HG02884 (cell line): ENCODE measurements around the gene NPAS4.
"Not testable (repeated sequence)": the region's sequence is repeated elsewhere in the genome, so short reads cannot be mapped to it uniquely, and the experiment has no call there.

ENCODE experiments used
- ATAC-seq: cut with Tn5 transposase; IDR thresholded peaks from one replicate; pipeline ENCODE4 v1.9.1; 2021; ENCODE audit warnings: mild to moderate bottlenecking, moderate library complexity; ENCODE audit not compliant: unreplicated experiment

NPAS4 gene

DNA sequence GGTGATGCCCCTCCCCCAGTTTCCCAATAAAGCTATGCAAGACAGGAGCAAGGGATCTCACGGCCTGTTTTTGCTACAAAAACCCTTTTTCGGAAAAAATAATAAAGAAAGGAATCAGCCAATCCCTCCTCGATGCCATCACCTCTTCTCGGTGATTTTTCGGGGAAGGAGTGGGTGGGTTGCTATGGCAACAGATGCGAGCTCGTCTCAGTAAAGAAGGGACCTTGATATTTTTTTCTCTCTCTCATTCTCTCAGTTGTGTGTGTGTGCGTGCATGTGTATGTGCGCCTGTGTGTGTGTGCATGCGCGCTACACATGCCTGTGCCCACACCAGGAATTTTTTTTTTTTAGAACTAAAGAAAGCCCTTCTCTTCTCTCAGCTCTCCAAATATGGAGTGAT, 3.8 kb upstream of the NPAS4 start:
- ATAC-seq, result no peak

DNA sequence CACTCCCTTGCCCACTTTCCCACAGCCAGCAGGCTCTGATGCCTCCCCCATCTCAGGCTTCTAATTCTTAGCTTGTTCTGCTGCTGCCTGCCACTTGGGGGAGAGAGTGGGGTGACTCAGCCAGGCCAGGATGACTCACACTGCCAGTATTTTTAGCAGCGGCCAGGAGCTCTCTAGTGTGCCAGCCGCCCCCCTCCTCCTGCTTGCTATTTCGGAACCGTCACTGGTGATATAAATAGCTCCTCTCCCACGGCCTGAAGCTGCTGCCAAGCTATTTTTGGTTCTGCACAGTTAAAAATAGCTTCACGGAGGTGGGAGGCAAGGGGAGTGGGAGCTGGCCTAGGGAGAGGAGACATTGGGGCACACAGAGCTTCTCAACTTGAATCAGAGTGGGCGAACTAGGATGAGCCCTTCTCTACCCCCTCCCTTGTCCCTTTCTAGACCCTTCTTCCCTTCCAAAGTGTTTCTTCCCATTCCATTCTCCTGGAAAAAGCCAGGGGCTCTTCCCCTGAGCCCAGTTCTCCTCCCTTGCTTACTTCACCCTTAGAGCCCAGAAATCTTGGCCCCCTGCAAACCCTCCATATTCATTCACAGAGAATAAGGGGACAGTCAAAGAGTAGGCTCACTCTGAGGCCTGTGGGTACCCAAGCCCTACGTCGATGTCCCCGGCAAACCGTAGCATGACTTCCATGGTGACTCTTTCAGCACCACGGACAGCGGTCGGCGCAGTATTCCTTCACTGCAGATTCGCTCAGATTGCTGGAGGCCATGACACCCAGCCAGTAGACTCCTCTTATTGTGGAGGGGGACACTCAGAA, 2.5 kb upstream of the NPAS4 start:
- no peak for ATAC-seq

DNA sequence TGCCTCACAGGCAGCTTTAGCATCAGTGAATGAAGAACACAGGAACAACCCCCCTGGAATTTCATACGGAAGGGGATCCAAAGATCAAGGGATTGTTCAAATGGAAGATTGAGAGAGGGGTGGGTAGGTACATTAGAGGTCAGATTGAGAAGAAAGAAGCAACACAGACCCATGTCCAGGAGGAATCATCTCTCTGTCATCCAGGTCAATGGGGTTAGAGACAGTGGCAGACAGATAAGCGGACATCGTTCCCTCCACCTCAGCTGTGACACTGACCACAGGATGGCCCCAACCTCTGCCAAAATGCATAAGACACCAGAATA, 1.9 kb upstream of the NPAS4 start:
- no peak for ATAC-seq

DNA sequence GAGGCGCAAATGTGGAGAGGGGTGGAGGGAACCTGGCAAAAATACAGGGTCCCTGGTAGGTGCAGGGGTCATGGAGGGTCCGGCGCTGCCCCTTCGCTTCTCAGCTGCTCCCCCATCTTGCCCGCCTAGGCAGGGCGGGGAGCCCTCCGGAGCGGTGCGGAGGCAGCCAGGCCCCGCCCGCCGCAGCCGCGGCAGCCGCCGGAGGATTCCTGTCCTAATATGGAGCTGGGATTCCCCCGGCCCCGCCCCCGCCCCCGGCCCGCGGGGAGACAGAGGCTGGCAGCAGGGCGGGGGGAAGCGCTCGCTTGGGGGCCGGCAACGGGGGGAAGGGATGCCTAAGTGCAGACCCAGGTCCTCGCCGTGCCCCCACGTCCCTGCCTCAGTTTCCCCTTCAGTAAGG, 1.0 kb upstream of the NPAS4 start:
- ATAC-seq, result no peak

DNA sequence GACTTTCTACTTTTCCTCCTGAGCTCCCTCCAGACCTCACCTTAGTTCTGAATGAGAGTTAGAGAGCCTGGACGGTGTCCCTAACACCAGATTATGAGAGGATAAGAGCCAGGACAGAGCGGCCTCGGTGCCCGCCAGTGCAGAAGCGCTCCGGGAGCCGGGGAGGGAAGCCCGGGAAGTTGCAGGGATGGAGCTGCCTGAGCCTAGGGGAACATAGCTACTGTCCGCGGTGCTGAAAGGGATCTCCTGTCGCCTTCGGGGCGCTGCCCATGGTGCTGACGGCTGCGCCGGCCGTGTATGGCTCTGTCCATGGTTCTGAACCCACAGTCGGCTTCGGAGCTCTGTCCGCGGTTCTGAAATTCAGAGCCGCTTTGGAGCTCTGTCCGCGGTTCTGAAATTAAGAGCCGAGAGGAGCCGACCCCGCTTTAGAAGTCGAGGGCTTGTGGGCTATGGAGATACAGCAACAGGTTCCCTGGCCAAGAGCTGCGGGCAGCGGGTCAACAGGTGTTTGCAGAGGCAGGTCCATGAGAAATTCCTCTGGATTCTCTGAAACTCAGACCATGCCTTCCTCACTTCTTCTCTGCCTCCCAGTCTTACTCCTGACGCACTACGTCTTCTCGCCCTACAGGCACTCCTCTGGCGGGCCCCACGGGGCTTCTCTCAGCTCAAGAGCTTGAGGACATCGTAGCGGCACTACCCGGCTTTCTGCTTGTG, 814 bp downstream of the NPAS4 start:
- no peak for ATAC-seq

DNA sequence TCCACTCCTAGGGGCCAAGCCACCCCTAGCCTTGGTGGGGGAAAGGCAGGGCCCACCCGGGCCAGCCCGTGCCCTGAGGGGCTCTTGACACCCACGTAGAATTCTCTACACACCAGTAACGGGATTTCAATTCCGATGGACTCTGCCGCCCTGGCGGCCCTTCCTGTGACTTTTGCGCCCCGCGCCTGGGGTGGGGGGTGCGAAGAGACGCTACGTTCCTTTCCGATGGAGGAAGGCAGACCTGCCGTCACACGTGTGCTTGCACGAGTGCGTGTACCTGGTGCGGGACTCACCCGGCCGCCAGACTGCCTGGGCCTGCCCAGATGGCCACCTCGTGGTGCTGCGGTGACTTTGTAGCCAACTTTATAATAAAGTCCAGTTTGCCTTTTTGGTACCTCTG, 5.5 kb downstream of the NPAS4 start:
- no peak for ATAC-seq

DNA sequence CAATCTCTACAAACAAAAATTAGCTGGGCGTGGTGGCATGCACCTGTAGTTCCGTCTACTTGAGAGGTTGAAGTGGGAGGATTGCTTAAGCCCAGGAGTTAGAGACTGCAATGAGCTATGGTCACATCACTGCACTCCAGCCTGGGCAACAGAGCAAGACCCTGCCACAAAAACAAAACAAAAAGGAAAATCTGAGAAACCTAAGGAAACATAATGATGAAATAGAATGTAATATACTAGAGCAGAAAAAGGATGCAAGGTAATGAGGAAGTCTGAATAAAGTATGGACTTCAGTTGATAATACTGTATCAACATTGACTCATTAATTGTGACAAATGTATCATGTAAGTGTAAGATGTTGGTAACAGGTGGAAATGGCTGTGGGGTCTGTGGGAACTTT, 8.1 kb downstream of the NPAS4 start:
- no peak for ATAC-seq

DNA sequence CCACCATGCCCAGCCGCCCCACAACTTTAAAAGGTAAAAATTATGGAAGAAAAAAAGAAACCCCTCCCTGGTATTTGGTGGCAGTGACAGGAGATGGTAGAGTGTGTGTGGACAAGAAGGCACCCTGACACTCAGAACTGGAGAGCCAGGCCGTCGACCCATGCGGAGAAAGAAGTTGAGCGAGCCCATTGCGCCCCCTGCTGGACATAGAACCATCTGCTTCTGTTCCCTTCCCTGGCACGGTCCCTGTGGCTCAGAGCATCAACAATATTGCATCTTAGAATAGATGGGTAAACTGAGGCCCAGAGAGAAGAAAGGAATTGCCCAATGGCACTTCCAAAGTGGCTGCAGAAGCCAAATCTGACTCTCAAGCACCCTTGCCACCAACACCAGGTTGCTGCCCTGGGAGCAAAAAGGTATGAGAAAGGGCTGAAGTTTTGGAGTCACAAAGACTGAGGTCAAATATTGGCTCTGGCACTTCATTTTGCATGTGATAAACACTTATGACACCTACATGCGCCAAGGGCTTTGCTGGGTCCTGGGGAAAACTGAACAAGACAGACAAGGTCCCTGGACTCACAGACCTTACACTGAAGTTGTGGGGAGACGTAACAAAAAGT, 9.3 kb downstream of the NPAS4 start:
- ATAC-seq, result no peak

DNA sequence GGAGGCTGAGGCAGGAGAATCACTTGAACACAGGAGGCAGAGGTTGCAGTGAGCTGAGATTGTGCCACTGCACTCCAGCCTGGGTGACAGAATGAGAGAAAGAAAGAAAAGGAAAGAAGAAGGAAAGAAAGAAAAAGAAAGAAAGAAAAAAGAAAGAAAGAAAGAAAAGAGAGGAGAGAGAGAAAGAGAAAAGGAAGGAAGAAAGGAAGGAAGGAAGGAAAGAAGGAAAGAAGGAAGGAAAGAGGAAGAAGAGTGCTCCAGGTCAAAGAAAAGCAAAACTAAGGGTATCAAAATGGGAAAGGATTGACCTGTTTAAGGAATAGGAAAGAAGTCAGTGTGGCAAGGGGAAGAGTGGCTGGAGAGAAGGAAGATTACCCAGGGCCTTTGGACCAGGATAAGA, 10.5 kb downstream of the NPAS4 start:
- ATAC-seq, result not testable (repeated sequence)

DNA sequence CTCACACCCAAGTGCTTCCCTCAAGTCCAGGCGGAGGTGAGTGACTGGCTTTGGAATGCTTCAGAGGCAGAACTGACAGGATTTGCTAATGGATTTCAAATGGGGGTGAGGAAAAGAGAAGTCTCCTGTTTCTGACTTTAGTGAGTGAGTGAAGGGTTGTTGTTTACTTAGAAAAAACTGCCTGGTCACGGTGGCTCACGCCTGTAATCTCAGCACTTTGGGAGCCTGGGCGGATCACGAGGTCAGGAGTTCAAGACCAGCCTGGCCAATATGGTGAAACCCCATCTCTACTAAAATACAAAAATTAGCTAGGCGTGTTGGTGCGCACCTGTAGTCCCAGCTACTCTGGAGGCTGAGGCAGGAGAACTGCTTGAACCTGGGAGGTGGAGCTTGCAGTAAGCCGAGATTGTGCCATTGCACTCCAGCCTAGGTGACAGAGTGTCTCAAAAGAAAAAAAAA, 11.1 kb downstream of the NPAS4 start:
- ATAC-seq, result not testable (repeated sequence)

DNA sequence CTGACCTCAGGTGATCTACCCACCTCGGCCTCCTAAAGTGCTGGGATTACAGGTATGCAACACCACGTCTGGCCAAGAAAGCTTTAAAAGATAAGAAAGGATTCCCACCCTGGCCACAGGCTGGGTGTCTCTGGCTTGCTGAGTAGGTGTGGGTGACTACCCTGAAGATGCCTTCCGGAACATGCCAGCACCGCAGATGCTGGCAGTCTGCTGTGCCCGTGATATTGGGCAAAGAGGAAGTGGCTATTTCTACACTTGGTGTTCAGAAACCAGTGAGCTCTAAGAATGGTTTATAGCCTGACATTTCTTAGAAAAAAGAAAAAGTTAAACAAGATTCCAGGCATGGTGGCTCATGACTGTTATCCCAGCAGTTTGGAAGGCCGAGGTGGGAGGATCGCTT, 11.8 kb downstream of the NPAS4 start:
- no peak for ATAC-seq

DNA sequence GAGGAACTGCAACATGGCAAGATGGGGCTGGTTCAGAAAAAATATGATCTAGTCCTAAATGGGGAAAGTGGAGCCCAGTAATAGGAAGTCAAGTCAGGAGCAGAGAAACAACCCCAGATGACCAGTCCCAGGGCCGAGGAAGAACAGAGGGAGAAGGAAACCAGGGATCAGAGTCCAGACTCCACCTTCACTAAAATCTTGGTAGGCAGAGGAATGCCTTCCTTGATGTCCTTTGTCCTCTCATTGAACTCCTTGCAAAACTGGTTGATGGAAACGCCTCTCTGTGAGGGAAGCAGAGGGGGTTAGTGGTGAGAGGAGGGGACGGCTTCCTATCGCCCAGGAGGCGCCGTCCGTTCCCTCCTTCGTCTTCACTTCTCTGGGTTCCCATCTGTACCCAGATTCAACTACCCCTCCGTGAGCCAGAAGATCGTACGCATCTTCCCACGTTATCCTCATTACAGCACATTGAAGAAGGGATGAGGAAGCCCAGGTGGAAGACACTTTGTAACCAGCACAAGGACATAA, 17.2 kb downstream of the NPAS4 start:
- ATAC-seq, result no peak

DNA sequence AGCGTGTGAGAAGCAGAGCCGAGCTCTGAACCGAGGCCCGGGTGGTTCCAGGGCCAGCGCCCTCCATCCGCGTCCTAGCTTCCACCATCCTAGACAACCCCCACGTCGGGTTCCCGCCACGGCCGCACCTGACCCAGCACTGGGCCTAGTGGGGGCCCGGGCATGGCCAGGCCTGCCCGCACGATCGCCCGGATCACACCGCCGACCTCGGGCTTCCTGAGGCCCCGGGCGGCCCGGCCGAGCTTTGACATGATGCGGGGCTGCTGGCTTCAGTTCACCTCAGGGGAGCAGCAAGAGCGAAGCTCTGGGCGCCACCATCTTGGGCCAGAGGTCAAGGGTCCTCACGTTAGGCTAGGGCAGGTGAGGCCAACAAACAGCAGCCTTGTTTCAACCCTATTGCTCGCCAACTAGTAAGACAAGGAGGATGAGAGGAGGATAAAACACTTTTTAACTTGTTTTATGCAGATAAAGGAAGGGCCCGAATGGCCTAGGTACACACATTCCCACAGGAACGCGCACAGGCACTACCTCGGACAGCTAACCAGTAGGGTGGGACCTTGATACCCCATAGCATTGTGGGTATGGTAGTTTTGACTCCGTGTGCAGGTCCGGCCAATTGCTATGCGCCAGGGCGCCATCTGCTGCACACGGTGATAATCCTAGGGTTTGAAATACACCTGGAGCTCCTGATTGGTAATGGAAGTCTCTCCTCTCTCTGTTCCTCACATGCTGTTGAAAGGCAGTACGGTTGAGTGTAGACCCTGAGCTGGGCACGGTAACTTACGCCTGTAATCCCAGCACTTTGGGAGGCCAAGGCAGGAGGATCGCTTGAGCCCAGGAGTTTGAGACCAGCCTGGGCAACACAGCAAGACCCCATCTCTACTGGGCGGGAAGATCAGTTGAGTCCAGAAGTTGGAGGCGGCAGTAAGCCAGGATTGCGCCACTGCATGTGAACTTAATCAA, 17.9 kb downstream of the NPAS4 start, which contains the start of gene MRPL11:
MRPL11 (minus strand) TSS at position 345 of the 963 bp plus-strand sequence; CDS start at position 251, 94 bp downstream.
- ATAC-seq, result peak; percentile 87

DNA sequence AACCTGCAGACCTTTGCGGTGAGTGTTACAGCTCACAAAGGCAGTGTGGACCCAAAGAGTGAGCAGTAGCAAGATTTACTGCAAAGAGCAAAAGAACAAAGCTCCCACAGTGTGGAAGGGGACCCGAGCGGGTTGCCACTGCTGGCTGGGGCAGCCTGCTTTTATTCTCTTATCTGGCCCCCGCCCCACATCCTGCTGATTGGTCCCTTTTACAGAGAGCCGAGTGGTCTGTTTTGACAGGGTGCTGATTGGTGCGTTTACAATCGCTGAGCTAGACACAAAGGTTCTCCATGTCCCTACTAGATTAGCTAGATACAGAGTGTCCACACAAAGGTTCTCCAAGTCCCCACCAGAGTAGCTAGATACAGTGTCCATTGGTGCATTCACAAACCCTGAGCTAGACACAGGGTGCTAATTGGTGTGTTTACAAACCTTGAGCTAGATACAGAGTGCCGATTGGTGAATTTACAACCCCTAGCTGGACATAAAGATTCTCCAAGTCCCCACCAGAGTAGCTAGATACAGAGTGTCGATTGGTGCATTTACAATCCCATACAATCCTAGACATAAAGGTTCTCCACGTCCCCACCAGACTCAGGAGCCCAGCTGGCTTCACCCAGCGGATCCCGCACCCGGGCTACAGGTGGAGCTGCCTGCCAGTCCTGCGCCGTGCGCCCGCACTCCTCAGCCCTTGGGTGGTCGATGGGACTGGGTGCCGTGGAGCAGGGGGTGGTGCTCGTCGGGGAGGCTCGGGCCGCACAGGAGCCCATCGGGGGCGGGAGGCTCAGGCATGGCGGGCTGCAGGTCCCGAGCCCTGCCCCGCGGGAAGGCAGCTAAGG, 19.5 kb downstream of the NPAS4 start:
- ATAC-seq, result not testable (repeated sequence)

DNA sequence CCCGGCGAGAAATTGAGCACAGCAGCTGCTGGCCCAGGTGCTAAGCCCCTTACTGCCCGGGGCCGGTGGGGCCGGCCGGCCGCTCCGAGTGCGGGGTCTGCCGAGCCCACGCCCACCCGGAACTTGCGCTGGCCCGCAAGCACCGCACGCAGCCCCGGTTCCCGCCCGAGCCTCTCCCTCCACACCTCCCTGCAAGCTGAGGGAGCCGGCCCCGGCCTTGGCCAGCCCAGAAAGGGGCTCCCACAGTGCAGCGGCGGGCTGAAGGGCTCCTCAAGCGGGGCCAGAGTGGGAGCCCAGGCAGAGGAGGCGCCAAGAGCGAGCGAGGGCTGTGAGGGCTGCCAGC, 20.1 kb downstream of the NPAS4 start:
- not testable (repeated sequence) for ATAC-seq

DNA sequence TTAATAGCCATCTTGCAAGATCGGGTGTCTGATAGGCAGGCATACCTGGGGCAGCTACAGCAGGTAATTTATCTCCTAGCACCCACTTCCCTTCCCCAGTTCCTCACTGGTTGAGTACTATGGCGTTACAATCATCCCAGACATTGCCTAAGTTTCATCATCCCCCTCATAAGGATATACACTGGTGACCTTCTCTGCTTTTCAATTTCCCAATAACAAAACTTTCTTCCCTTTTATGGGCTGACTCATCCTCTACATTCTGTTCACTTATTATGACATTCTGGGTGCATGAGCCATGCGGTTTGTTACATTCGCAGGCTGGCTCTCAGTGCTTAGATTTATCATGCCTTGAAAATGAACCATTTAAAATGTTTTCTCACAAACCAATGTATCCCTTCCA, 22.8 kb downstream of the NPAS4 start:
- ATAC-seq, result no peak

DNA sequence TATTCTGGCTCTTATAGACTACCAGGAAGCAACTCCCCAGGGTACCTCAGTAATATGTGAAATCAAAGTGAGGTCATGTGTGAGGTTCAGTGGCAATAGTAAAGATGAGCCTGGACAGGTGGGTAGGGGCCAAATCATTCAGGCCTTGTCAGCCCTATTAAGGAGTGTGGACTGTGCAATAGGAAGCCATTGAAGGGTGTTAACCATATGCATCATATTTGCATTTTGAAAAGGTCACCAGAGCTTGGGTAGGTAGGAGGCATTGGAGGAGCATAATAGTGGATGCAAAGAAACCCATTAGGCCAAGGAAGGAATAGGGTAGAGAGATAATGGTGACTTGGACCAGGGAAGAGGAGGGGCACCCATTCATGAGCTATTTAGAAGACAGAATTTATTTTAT, 26.2 kb downstream of the NPAS4 start:
- no peak for ATAC-seq

DNA sequence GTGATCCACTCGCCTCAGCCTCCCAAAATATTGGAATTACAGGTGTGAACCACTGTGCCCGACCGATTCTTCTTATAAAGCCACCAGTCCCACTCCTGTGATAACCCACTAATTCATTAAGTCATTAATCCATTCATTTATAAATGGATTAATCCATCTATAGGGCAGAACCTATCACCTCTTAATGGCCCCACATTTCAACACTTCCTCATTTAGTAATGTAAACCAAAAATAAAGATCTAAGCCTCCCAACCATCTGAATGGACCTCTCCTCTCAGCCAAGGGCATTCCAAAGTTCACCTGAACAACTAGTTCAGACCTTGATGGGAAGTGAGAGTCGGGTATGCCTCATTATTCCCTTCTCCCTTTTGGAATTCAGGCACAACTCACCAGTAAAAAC, 27.7 kb downstream of the NPAS4 start:
- no peak for ATAC-seq

DNA sequence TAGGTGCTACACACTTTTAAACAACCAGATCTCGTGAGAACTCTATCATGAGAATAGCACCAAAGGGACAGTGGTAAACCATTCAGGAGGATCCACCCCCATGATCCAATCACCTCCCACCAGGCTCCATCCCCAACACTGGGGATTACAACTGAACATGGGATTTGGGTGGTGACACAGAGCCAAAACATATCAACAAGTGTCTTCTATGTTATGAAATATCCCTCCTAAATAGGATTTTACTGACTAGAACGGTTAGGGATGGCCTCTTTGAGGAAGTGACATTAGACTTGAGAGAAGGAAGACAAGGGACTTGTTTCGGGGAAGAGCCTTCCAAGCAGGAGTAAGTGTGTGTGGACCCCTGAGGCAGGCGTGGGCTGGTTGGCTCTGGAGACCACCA, 29.7 kb downstream of the NPAS4 start:
- ATAC-seq, result no peak

DNA sequence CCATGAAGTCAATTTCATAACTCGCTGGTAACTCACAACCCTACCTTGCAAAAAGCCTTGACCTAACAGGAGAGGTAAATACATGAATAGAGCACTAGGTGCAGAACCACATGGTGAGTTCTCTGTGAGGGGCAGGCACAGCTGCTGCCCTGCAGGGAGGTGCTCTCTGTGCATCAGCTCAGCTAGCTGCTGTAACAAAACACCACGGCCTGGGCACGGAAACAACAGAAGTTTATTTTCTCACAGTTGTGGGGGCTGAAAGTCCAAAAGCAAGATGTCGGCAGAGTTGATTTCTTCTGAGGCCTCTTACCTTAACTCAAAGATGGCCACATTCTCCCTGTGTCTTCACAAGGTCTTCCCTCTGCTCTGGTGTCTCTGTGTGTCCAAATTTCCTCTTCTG, 30.8 kb downstream of the NPAS4 start:
- ATAC-seq, result no peak
